ENCODE results near the gene TSPOAP1.

TSPOAP1 gene

DNA sequence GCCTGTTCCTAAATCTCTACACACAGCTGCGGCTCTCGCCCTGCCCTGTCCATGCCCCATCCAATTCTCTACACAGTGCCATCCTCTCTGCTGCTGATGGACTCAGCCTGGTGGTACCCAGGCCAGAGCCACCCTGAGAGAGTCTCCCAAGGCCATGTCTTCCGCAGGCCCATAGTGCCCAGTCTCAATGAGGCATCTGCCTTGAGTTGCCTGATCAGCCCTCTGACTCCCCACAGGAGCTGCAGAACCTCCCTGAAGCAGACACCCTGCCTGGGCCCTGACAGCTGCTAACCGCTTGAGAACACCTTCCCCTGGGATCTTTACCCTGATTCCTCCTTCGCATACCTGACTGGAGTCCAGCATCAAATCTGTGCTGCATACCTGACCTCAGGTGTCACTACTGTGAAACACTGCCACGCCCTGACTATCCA is 13.3 kb downstream of the TSPOAP1 start:
- Histone ChIP-seq H3K9ac (ENCODE audit: low read depth, low read length) (no peak overlapping the region), H3K27me3 (ENCODE audit: control insufficient read depth, insufficient read depth, low read length) (no peaks in the 10 kb centered on the region), H3K4me1 (ENCODE audit: control insufficient read depth, insufficient read depth, low read length) (no peaks in the 10 kb centered on the region), H3K36me3 (ENCODE audit: control insufficient read depth, insufficient read depth, low read length) (no peaks in the 10 kb centered on the region), H3K9me3 (ENCODE audit: control insufficient read depth, insufficient read depth, low read length) (no peaks in the 10 kb centered on the region), H3K4me3 (ENCODE audit: low read depth, low read length) (no peak overlapping the region)

DNA sequence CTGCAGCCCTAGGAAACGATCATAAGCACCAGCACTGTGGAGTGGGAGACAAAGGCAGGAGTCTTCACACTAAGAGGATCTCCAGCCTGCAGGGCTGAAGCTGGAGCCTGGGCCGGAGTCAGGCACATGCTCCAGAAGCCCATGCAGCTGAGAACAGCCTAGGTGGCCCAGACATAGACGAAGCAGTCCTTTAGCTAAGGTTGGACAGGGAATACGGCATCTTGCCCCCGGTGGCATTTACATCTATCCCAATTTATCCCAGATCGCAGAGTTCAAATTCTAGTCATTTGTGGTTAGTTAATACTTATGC is 13.9 kb downstream of the TSPOAP1 start:
- Histone ChIP-seq H3K4me3 (ENCODE audit: low read depth, low read length) (no peak overlapping the region), H3K4me1 (ENCODE audit: control insufficient read depth, insufficient read depth, low read length) (no peaks in the 10 kb centered on the region), H3K36me3 (ENCODE audit: control insufficient read depth, insufficient read depth, low read length) (no peaks in the 10 kb centered on the region), H3K9me3 (ENCODE audit: control insufficient read depth, insufficient read depth, low read length) (no peaks in the 10 kb centered on the region), H3K9ac (ENCODE audit: low read depth, low read length) (no peak overlapping the region), H3K27me3 (ENCODE audit: control insufficient read depth, insufficient read depth, low read length) (no peaks in the 10 kb centered on the region)

DNA sequence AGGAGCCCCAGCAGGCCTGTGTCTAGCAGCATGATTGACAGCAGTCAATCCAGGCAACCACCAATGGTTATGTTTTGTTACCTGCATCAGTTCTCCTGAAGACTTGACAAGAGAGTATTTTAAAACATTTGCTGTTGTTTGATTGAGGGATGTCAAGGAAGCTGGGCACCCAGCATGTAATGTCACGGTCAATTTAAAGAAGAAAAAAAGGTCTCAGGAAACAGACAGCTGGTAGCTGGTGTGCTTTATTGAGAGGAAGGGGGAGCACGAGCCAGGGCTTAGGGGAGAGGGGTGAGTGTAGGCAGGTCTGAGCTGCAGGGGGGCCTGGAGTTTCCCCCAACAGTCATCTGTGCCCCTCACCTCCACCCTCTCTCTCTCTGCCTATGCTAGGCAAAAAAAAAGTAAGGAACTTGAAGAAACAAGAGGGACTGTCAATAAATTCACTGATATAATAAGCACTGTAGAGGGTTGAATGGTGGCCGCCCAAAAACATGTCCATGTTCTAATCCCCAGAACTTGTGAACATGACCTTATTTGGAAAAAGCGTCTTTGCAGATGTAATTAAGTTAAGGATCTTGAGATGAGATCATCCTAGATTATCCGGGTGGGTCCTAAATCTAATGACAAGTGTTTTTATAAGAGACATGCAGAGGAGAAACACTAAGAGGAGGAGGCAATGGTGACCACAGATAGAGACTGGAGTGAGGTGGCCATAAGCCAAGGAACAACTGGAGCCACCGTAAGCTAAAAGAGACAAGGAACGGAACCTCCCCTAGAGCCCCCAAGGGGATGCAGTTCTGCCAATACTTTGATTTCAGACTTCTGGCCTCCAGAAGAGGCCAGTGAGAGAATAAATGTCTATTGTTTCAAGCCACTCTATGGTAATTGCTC is 14.5 kb downstream of the TSPOAP1 start:
- H3K27me3 ChIP-seq (ENCODE audit: control insufficient read depth, insufficient read depth, low read length): no peaks in the 10 kb centered on the region
- no peaks in the 10 kb centered on the region for H3K36me3 ChIP-seq (ENCODE audit: control insufficient read depth, insufficient read depth, low read length)
- H3K4me3 ChIP-seq (ENCODE audit: low read depth, low read length): no peak overlapping the region
- H3K9me3 ChIP-seq (ENCODE audit: control insufficient read depth, insufficient read depth, low read length): no peaks in the 10 kb centered on the region
- no peak overlapping the region for H3K9ac ChIP-seq (ENCODE audit: low read depth, low read length)
- no peaks in the 10 kb centered on the region for H3K4me1 ChIP-seq (ENCODE audit: control insufficient read depth, insufficient read depth, low read length)

DNA sequence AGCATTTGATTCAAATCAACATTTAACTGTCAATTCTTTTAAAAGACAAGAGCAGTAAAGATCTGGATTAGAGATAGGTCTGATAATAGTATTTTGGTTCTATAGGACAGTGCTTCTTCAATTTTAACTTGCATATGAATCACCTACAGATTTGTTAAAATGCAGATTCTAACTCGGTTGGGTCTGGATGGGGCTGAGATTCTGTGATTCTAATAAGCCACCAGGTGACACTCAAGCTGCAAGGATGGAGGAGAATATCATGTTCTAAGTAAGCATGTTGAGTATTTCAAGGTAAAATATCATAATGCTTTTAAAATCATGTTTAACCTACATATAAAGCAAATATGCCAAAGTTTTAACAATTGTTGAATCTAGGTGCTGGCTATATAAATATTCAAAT is 15.8 kb downstream of the TSPOAP1 start:
- Histone ChIP-seq H3K9me3 (ENCODE audit: control insufficient read depth, insufficient read depth, low read length) (no peaks in the 10 kb centered on the region), H3K4me3 (ENCODE audit: low read depth, low read length) (no peak overlapping the region), H3K27me3 (ENCODE audit: control insufficient read depth, insufficient read depth, low read length) (no peaks in the 10 kb centered on the region), H3K9ac (ENCODE audit: low read depth, low read length) (no peak overlapping the region), H3K4me1 (ENCODE audit: control insufficient read depth, insufficient read depth, low read length) (no peaks in the 10 kb centered on the region), H3K36me3 (ENCODE audit: control insufficient read depth, insufficient read depth, low read length) (peaks cover 2% of the 10 kb centered on the region)

DNA sequence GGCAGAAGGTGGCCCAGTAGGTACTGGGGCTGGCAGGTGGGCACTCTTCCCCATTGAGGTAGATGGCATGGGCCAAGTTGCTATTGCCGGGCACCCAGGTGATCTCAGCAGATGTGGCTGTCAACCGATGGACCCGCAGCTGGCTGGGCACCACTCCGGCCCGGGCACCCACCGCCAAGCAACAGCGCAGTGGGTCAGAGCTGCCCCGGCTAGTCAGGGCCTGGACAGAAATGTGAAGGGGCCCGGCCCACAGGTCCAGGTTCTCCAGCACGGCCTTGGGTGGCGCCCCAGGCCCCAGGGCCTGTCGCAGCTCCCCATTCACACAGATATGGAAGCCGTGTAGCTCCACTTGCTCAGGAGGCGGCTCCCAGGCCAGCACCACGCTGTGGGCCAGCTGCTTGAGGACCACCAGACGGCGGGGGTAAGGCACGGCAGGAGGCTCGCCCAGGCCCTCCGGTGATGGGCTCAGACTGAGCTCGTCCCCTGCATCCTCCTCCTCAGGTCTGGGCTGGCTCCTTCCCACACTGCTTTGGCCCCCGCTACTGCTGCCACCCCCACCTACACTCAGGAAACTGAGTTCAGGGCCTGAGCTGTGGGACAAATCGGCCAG is 16.5 kb downstream of the TSPOAP1 start:
- Histone ChIP-seq H3K4me3 (ENCODE audit: low read depth, low read length) (no peak overlapping the region), H3K4me1 (ENCODE audit: control insufficient read depth, insufficient read depth, low read length) (no peaks in the 10 kb centered on the region), H3K27me3 (ENCODE audit: control insufficient read depth, insufficient read depth, low read length) (no peaks in the 10 kb centered on the region), H3K9me3 (ENCODE audit: control insufficient read depth, insufficient read depth, low read length) (no peaks in the 10 kb centered on the region), H3K36me3 (ENCODE audit: control insufficient read depth, insufficient read depth, low read length) (peaks cover 2% of the 10 kb centered on the region), H3K9ac (ENCODE audit: low read depth, low read length) (no peak overlapping the region)

DNA sequence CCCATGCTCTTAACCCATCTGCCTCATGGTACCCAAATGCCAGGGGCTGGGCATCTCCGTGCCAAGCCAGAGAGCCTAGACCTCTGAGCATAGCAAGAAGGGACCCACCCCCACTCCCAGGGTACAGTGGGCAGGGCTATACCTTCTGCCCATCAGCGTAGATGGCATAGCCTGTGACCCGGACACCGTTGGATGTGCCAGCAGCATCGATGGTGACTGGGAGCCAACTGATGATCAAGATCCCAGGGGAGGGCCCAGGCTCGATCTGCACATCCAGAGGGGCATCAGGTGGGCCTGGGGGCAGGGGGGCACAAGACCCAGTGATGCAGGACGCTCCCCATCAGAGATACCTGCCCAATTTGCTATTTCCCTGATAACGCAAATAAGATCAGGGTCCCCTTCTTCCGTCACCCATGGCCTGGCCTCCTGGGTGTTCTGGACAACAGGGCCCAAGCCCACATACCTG is 17.1 kb downstream of the TSPOAP1 start:
- Histone ChIP-seq H3K36me3 (ENCODE audit: control insufficient read depth, insufficient read depth, low read length) (peaks cover 2% of the 10 kb centered on the region), H3K27me3 (ENCODE audit: control insufficient read depth, insufficient read depth, low read length) (no peaks in the 10 kb centered on the region), H3K4me3 (ENCODE audit: low read depth, low read length) (no peak overlapping the region), H3K9ac (ENCODE audit: low read depth, low read length) (no peak overlapping the region), H3K9me3 (ENCODE audit: control insufficient read depth, insufficient read depth, low read length) (no peaks in the 10 kb centered on the region), H3K4me1 (ENCODE audit: control insufficient read depth, insufficient read depth, low read length) (no peaks in the 10 kb centered on the region)

DNA sequence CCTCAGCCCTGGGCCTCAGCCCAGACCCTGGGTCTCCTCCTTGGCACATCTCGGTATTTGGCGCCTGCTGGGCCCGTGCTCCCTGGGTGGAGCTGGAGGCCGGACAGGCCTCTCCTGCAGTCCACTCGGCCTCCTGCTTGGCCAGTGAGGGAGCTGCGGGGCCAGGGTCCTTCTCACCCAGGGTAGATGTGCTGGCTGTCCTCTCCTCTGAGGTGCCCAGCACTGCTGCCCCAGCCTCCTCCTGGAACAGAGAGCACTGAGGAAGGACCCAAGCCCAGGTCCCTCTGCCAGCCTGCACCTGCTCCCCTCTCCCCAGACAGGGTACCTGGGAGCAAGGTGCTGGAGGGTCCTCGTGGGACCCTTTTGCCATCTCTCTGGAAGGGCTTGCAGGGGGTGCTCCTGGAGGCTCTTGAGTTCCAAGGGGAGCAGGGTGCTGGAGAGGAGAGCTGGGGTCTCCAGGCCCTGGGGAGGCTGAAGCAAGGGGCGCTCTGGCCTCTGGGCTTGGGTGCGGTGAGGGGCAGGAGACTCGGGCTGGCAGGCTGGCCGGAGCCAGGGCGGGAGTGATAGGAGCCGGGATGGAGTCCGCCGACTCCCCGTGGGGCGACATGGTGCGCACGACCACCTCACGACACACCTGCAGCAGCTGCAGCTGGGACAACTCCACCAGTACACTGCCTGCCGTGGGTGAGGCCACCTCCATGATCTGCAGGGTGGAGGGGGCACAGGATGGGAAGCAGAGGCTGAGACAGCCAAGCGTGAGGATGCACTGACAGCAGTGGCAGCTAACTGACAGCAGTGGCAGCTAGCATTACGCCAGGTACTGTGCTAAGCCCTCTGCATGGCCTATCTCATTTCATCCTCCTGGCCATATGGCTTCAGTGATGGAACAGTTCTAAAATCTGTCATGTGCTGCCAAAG is 17.8 kb downstream of the TSPOAP1 start:
- no peaks in the 10 kb centered on the region for H3K27me3 ChIP-seq (ENCODE audit: control insufficient read depth, insufficient read depth, low read length)
- H3K4me1 ChIP-seq (ENCODE audit: control insufficient read depth, insufficient read depth, low read length): no peaks in the 10 kb centered on the region
- H3K9ac ChIP-seq (ENCODE audit: low read depth, low read length): no peak overlapping the region
- peaks cover 2% of the 10 kb centered on the region for H3K36me3 ChIP-seq (ENCODE audit: control insufficient read depth, insufficient read depth, low read length)
- no peak overlapping the region for H3K4me3 ChIP-seq (ENCODE audit: low read depth, low read length)
- H3K9me3 ChIP-seq (ENCODE audit: control insufficient read depth, insufficient read depth, low read length): no peaks in the 10 kb centered on the region

DNA sequence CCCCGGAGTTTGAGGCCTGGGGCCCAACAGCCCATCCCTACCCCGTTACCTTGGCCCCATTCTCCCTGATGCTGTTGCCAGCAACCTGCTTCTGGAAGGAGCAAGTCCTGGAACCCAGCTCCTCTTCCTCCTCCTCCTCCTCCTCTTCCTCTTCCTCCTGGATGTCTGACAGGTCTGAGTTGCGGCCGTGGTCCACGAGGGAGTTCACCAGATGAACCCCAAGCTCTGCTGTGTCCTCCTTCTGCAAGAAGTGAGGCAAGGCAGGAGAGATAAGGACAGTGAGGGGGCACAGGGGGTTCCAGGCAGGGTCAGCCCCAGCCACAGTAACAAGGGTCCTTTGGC is 18.7 kb downstream of the TSPOAP1 start:
- Histone ChIP-seq H3K27me3 (ENCODE audit: control insufficient read depth, insufficient read depth, low read length) (no peaks in the 10 kb centered on the region), H3K9me3 (ENCODE audit: control insufficient read depth, insufficient read depth, low read length) (no peaks in the 10 kb centered on the region), H3K36me3 (ENCODE audit: control insufficient read depth, insufficient read depth, low read length) (peaks cover 2% of the 10 kb centered on the region), H3K4me3 (ENCODE audit: low read depth, low read length) (no peak overlapping the region), H3K4me1 (ENCODE audit: control insufficient read depth, insufficient read depth, low read length) (no peaks in the 10 kb centered on the region), H3K9ac (ENCODE audit: low read depth, low read length) (no peak overlapping the region)

DNA sequence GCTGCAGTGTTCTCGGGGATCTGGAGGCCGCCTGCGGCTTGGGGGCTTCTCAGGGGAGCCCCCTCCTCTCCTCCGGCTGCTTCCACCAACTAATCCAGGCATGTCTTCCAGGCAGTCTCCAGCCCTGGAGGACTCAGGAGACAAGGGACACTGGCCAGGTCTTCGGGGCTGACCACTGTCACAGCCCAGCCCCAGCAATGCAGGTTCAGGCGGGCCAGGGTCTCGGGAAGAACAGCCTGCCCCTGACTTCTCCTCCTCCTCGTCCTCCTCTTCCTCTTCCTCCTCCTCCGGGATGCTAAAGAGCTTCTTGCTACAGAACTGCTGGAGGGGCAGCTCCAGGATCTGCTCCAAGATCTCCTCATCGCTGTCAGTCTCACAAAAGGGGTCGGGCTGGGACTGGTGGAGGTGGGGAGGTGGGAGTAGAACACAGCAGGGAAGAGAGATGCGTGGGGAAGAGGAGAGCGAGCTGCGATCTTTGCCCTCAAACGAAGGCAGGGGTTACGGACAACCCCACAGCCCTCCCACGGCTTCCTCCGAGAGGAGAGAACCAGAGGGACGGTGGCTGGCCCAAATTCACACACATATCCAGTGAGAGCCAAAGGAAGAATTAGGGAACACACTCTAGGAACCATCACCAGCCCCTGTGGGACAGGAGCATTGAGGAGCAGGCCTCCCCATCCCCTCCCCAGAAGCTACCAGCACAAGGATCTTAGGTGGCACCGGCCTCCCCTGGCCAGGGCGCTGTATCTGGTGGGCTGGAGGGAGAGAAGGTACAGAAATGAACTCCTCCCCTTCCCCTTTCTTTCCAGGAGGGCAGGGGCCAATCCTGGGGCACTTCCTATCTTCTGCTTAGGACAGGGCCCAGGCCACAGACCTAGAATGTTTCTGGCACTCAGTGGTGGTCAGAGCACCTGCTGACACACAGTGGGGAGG is 19.3 kb downstream of the TSPOAP1 start:
- H3K27me3 ChIP-seq (ENCODE audit: control insufficient read depth, insufficient read depth, low read length): no peaks in the 10 kb centered on the region
- H3K4me3 ChIP-seq (ENCODE audit: low read depth, low read length): no peak overlapping the region
- no peaks in the 10 kb centered on the region for H3K9me3 ChIP-seq (ENCODE audit: control insufficient read depth, insufficient read depth, low read length)
- H3K4me1 ChIP-seq (ENCODE audit: control insufficient read depth, insufficient read depth, low read length): no peaks in the 10 kb centered on the region
- peaks cover 5% of the 10 kb centered on the region for H3K36me3 ChIP-seq (ENCODE audit: control insufficient read depth, insufficient read depth, low read length)
- no peak overlapping the region for H3K9ac ChIP-seq (ENCODE audit: low read depth, low read length)

DNA sequence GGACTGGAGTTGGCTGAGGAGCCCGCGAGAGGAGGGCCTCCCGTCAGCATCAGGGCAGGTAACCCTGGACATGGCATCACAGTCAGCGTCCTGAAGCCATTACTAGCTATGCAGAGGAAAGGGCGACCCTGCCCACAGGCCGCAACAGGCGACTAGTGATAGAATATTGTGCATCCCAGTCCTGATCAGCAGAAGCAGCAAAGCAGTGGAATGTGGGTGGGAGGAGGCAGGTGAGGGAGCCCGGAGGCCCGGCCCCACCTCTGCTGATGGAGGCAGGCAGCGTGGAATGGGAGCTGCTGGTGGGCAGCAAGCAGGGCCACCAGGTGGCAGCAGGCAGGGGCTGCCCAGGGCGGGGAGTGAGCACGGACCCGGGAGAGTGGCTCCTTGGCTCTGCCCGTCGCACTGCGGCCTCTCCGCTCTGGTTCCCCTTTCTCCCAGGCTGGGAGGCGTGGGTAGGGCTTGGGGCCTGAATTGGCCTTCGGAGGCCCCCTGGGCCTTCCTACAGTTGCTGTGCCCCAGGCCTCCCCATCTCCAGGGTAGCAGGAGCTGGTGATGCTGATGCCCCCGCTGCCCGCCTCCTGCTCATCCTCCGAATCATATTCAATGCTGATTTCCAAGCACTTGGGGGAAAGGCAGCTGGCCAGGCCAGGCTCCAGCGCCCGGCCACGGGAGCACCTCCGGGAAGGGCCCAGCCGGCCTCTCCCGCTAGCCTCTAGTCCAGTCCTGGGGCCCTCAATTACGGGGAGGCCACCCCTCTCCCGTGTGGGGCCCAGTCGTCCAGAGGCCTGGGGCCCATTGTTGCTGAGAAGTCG is 20.2 kb downstream of the TSPOAP1 start:
- H3K4me1 ChIP-seq (ENCODE audit: control insufficient read depth, insufficient read depth, low read length): peaks cover 5% of the 10 kb centered on the region
- peaks cover 5% of the 10 kb centered on the region for H3K36me3 ChIP-seq (ENCODE audit: control insufficient read depth, insufficient read depth, low read length)
- H3K27me3 ChIP-seq (ENCODE audit: control insufficient read depth, insufficient read depth, low read length): no peaks in the 10 kb centered on the region
- no peak overlapping the region for H3K9ac ChIP-seq (ENCODE audit: low read depth, low read length)
- no peaks in the 10 kb centered on the region for H3K9me3 ChIP-seq (ENCODE audit: control insufficient read depth, insufficient read depth, low read length)
- H3K4me3 ChIP-seq (ENCODE audit: low read depth, low read length): no peak overlapping the region
